ENCODE results near the gene PDLIM1. TPM values are rescaled to one million over a fixed set of nuclear protein-coding genes. Genes with fewer than 3 reads are reported as not detected.

The PDLIM1 gene
- total and polyA plus RNA-seq, 9 of the 15 experiments (the other 6 are each of a cell fraction or from before 2014, with no cell fraction given), result 19.8 to 164 (median 39.1) TPM

DNA sequence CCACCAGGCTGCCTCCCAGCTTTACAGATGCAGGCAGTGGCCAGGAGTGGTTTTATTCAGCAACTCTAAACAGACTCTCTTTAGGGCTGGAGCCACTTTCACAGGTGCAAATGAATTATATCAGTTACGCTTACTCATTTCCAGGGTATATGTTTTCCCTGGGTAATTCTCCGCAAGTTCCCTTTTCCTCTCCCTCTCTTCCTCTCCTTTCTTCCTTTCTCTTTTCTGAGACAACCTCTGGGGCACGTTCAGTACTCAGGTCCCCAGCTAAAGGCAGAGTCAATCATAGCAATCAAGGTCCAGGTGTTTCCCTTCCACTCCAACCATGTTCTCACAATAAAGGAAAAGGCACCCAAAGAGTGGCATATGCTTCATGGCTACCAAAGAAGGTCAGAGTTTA, 41.3 kb downstream of the PDLIM1 start:
- peaks cover 3% of the 10 kb centered on the region for H3K9me1 ChIP-seq (ENCODE audit: control insufficient read depth, insufficient read depth, low read length)
- H3K9ac ChIP-seq (ENCODE audit: insufficient read depth in 1 of 2, low read depth in 2 of 2, low read length in 2 of 2), result no peak overlapping the region
- no peaks in the 10 kb centered on the region for H3K9me3 ChIP-seq (replicated peaks; ENCODE audit: control insufficient read depth, insufficient read depth, low read depth, low read length)
- DNase-seq (ENCODE audit: extremely low read depth in 1 of 4, low spot score in 3 of 4), result no peak
- H3K79me2 ChIP-seq (ENCODE audit: control insufficient read depth, insufficient read depth, low read length), result peaks cover 24% of the 10 kb centered on the region; the same call in 2 of the 3 replicates
- CTCF ChIA-PET (ENCODE audit: low intra/inter-chr PET ratio), result interaction anchor here (4.6 kb wide), 1 partner anchor 113 kb away, joined by 56 read pairs; no protein-coding TSS in a partner anchor
- no peak for ATAC-seq
- in situ Hi-C loops (cut with MboI), result loop anchor here (10.0 kb wide), 1 partner anchor 365 kb away; no protein-coding TSS in a partner anchor
- TF ChIP-seq, protein P1, sequence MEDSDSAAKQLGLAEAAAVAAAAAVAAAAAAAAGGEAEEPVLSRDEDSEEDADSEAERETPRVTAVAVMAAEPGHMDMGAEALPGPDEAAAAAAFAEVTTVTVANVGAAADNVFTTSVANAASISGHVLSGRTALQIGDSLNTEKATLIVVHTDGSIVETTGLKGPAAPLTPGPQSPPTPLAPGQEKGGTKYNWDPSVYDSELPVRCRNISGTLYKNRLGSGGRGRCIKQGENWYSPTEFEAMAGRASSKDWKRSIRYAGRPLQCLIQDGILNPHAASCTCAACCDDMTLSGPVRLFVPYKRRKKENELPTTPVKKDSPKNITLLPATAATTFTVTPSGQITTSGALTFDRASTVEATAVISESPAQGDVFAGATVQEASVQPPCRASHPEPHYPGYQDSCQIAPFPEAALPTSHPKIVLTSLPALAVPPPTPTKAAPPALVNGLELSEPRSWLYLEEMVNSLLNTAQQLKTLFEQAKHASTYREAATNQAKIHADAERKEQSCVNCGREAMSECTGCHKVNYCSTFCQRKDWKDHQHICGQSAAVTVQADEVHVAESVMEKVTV (CRISPR knock-in tag; IDR thresholded peaks at IDR 0.05), result no peak
- TF ChIP-seq ZNF121 (CRISPR knock-in tag; conservative IDR thresholded peaks at IDR 0.05) (no peak), CBX5 (IDR thresholded peaks at IDR 0.05; ENCODE audit: borderline replicate concordance, low read depth) (no peak), ZNF165 (CRISPR knock-in tag; IDR thresholded peaks at IDR 0.05; ENCODE audit: borderline replicate concordance) (no peak), TCF7 (IDR thresholded peaks at IDR 0.05; ENCODE audit: borderline replicate concordance) (no peak), ZC3H4 (CRISPR knock-in tag; IDR thresholded peaks at IDR 0.05; ENCODE audit: borderline replicate concordance) (no peak), SRSF9 (IDR thresholded peaks at IDR 0.05; ENCODE audit: borderline replicate concordance, low read depth, low read length) (no peak), PHF21A (IDR thresholded peaks at IDR 0.05; ENCODE audit: borderline replicate concordance, low read depth) (no peak), ZNF561 (CRISPR knock-in tag; conservative IDR thresholded peaks at IDR 0.05) (no peak)
- TF ChIP-seq, protein P2, sequence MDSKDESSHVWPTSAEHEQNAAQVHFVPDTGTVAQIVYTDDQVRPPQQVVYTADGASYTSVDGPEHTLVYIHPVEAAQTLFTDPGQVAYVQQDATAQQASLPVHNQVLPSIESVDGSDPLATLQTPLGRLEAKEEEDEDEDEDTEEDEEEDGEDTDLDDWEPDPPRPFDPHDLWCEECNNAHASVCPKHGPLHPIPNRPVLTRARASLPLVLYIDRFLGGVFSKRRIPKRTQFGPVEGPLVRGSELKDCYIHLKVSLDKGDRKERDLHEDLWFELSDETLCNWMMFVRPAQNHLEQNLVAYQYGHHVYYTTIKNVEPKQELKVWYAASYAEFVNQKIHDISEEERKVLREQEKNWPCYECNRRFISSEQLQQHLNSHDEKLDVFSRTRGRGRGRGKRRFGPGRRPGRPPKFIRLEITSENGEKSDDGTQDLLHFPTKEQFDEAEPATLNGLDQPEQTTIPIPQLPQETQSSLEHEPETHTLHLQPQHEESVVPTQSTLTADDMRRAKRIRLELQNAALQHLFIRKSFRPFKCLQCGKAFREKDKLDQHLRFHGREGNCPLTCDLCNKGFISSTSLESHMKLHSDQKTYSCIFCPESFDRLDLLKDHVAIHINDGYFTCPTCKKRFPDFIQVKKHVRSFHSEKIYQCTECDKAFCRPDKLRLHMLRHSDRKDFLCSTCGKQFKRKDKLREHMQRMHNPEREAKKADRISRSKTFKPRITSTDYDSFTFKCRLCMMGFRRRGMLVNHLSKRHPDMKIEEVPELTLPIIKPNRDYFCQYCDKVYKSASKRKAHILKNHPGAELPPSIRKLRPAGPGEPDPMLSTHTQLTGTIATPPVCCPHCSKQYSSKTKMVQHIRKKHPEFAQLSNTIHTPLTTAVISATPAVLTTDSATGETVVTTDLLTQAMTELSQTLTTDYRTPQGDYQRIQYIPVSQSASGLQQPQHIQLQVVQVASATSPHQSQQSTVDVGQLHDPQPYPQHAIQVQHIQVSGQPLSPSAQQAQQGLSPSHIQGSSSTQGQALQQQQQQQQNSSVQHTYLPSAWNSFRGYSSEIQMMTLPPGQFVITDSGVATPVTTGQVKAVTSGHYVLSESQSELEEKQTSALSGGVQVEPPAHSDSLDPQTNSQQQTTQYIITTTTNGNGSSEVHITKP (IDR thresholded peaks at IDR 0.05; ENCODE audit: partially characterized antibody), result no peak
- TF ChIP-seq, protein P3, sequence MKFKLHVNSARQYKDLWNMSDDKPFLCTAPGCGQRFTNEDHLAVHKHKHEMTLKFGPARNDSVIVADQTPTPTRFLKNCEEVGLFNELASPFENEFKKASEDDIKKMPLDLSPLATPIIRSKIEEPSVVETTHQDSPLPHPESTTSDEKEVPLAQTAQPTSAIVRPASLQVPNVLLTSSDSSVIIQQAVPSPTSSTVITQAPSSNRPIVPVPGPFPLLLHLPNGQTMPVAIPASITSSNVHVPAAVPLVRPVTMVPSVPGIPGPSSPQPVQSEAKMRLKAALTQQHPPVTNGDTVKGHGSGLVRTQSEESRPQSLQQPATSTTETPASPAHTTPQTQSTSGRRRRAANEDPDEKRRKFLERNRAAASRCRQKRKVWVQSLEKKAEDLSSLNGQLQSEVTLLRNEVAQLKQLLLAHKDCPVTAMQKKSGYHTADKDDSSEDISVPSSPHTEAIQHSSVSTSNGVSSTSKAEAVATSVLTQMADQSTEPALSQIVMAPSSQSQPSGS (CRISPR knock-in tag; IDR thresholded peaks at IDR 0.05), result no peak
- TF ChIP-seq, protein P4, sequence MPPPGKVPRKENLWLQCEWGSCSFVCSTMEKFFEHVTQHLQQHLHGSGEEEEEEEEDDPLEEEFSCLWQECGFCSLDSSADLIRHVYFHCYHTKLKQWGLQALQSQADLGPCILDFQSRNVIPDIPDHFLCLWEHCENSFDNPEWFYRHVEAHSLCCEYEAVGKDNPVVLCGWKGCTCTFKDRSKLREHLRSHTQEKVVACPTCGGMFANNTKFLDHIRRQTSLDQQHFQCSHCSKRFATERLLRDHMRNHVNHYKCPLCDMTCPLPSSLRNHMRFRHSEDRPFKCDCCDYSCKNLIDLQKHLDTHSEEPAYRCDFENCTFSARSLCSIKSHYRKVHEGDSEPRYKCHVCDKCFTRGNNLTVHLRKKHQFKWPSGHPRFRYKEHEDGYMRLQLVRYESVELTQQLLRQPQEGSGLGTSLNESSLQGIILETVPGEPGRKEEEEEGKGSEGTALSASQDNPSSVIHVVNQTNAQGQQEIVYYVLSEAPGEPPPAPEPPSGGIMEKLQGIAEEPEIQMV (tag; conservative IDR thresholded peaks at IDR 0.05; ENCODE audit: low read depth), result no peak
- 87% methylated on average over 3 of the region's 3 CpGs for WGBS (ENCODE audit: insufficient coverage, low coverage, missing lambda C conversion rate)
- intact Hi-C loops (cut with micrococcal nuclease), result loop anchor here (5.0 kb wide), 1 partner anchor 38 kb away; no protein-coding TSS in a partner anchor
- POLR2A ChIA-PET, result no interaction called here
- H3K4me2 ChIP-seq (ENCODE audit: insufficient read depth, low read length), result no peak overlapping the region
- no peak for FAIRE-seq
- H3K4me3 ChIP-seq, result no peak overlapping the region
- BruUV-seq (replicated peaks), result no TSS peak
- no peaks in the 10 kb centered on the region; the same call in 1 of the 2 replicates for H4K20me1 ChIP-seq (replicated peaks; ENCODE audit: control insufficient read depth, insufficient read depth, low read length)
- no peak overlapping the region for H2AFZ ChIP-seq (ENCODE audit: low read depth, low read length)
- H3K27me3 ChIP-seq (ENCODE audit: control insufficient read depth in 2 of 2, insufficient read depth in 2 of 2, low read length in 2 of 2), result no peaks in the 10 kb centered on the region
- peaks cover 50% of the 10 kb centered on the region for H3K36me3 ChIP-seq (ENCODE audit: control insufficient read depth, insufficient read depth, low read length)
- peaks cover 0 to 3% of the 10 kb centered on the region in 2 experiments; a peak in 1 of 5 replicates for H3K4me1 ChIP-seq (replicated peaks in 1 of 2; ENCODE audit: control insufficient read depth in 2 of 2, insufficient read depth in 2 of 2, low read length in 2 of 2)
- no peak overlapping the region for H3K27ac ChIP-seq (ENCODE audit: extremely low read depth, low read depth, low read length)

Data from K562 (cell line).